ENCODE results near the gene NUTF2.
"Not testable (repeated sequence)": the region's sequence is repeated elsewhere in the genome, so short reads cannot be mapped to it uniquely, and the experiment has no call there.

The NUTF2 gene

DNA sequence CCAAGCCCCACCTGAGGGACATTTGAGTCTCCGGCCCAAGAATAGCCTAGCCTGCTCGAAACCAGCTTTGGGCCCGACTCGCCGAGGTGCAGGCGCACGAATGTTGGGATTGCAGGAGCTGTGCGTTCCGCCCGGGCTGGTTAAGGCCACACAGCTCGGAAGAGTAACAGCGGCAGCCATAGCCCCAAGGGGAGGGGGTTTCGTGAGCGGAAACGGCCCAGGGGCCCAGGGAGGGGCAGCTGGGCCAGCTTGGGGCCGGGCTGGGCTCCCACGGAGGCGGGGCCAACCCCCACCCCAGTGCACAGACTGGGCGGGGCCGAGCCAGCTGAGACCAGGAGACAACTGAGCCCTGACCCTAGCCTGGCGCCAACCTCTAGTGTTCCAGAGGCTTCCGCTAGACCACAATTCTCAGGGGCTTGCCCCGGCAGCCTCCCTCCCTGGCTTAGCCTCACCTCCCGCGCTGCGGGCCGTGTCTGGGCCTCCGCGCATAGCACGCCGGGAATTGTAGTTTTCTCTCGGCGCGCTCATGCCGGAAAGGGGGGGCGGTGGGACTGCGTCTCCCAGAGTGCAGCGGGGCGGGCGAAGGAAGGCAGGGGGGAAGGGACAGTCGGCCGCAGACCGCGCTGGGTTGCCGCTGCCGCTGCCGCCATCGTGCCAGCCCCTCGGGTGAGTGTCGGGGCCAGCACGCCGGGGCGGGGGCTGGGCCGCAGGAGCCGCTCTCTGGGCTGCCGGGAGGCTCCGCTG, at the start of gene NUTF2:
TSS of gene NUTF2 (plus strand) at position 614 of the 744 bp plus-strand sequence. CDS start 18,198 bp downstream, outside the sequence.
- peak; percentile 94 for DNase-seq (ENCODE audit: low read depth)

DNA sequence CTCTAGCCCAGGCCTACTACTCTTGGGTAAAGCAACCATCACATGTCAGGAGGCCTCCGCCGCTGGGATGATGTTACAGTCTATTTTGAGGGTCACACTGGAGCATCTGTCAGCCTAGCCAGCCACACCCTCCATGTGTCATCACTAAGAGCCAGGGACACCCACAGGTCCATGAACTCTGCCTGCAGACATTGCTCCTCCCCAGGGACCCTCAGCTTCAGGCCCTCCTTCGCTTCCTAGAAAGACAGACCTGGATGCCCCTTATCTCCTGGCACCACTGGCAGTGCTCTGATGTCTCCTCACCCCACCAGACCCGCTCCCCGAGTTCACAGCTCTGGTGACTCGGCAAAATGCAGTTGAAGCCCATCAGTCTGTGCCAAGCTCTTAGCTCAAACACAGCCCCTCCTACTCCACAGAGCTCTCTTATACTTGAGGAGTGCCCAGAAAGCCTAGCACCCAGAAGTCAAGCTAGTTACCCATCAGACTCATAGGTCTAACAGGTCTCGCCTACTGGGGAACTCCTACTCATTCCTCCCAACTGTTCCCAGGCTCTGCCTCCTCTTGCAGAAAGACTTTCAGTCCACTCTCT, 46.3 kb upstream of the NUTF2 start:
- no peak for DNase-seq (ENCODE audit: low read depth)

DNA sequence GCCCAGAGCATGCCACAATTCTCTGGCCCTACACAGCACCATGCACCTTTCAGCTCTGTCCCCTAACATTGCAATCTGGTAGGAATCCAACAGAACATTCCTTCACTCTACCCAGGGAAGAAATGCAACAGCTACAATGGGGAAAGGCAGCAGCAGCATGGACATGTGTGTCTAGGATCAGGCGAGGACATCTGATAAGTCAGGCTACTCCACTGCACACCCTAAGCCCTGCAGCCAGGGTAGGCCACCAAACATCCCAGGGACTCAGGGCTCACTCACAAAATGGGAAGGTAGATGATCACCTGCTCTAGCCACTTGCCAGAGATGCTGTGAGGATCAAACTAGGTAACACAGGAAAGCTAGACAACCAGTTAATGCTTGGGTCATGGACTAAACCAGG, 45.5 kb upstream of the NUTF2 start:
- no peak for DNase-seq (ENCODE audit: low read depth)

DNA sequence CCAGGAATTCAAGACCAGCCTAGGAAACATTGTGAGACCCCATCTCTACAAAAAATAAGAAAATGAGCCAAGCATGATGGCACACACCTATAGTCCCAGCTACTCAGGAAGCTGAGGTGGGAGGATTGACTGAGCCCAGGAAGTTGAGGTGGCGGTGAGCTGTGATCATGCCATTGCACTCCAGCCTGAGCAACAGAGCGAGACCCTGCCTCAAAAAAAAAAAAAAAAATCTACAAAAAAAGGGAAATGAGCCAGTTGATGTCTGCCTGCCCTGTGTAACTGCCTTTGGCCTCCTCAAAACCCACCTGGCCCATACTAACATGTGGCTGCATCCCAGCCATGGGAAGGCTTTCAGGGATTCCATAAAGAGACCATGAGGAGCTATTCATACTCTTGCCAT, 44.9 kb upstream of the NUTF2 start:
- no peak for DNase-seq (ENCODE audit: low read depth)

DNA sequence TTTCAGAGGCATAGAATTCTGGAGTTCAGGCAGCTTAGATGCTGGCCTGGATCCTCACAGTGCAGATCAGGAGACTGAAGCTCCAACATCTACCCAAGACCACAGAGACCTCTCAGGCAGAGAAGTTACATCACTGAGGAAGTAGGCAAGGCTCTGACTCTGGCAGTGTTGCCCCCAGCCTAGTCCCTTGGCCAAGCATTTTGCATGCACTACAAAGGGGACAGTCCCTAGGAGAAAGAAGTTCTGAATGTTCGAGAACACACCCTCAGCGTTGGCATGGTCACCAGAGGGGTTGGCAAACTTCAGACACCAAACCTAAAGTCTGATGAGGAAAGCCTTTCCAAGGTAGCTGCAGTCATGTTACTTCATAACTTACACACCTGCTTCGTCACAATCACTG, 42.8 kb upstream of the NUTF2 start:
- no peak for DNase-seq (ENCODE audit: low read depth)

DNA sequence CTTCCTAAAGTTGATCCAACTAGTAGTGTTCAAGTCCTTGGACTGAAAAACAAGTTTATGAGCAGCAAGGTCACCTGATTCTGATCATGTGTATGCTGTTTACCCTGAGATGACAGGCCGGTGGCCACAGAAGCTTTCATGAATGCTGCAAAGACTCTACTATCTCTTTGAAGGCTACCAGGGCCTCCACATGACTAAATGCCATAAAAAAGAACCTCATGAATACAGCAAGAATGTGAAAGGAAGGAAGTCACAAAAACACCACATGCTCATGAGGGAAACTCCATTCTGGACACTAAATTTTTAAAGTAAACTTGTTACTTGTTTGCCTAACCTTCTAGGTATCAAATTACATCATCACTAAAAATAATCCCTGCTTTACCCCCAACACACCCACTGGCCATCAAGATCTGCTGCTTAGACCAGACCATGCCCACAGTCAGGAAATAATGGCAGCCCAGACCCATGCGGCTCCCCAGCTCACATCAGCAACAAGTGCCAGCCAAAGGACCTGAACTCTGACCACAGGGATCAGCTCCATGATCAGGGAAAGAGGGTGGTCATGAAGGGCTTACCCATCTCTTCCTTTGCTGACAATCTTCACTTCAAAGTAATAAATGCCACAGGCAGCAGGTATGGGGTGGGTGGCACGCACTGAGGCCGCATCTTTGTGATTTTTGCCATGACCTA, 41.7 kb upstream of the NUTF2 start:
- no peak for DNase-seq (ENCODE audit: low read depth)

DNA sequence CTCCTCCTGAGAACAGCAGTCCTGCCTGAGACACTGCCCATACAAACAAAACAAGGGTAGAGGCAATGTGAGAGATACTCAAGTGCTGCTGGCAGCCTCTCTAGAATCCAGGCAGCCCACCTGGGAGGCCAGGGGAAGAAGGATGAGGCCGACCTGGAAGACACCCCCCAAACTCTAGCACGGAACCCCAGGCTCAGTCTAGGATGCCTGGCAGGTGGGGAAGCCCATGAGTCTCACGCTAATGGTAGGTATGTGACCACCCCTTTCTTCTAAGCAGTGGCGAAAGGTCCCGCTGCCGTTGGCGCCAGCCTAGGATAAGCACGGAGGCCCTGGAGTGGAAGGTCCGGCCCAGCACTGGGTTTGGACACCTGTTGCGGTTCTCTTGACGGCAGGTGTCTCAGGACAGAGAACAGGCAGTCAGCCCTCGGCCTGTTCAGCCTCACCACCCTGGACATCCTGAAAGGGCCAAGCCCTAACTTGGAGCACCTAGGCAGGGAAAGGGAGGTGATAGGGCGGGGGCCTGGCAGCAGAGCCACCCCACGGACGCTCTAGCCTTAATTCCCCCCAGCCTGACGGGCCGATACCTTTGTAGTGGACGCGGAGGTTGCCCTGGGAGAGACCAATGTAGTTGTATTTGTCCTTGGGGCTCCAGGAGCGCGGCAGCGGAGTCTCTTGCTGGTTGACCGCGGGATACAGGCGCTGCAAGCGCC, 40.9 kb upstream of the NUTF2 start:
- DNase-seq (ENCODE audit: low read depth), result no peak

DNA sequence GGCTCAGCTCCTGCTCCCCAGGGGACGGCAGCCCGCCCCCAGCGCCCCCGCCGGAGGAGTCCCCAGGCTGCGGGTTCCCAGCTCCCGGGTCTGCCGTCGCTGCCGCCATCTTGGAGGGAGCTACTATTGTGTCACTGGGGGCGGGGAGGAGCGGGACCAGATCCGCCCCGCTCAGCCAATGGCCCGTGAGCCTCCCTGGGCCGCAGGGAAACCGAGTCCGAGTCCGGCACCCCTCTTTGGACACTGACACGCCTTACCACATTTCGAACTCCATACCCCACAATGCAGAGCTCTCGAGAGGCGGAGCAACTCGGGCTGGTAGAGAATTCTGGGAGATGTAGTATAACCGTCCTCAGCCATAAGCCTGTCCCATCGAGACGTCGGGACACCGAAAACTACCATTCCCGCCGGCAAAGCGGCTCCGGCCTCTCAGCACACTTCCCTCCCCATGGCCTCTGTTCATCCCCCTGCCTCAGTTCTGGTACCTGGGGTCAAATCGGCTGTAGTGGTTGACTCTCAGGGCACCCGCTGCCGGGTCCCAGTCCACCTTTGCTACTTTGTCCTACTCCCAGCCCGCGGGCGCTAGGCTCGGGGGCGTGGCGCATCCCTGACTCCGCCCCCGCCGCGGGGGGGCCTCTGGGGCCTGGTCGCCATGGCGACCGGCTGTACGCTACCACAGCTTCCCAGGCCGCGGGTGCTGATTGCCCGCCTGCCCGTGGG, 40.1 kb upstream of the NUTF2 start, which contains the start of the genes RANBP10 and TSNAXIP1:
TSS of gene RANBP10 (minus strand) at position 133 of the 720 bp plus-strand sequence. CDS start at position 109, 24 bp downstream.
TSS of gene TSNAXIP1 (plus strand) at position 462 of the 720 bp plus-strand sequence. CDS start 261 bp downstream, outside the sequence.
- peak; percentile 96 for DNase-seq (ENCODE audit: low read depth)

DNA sequence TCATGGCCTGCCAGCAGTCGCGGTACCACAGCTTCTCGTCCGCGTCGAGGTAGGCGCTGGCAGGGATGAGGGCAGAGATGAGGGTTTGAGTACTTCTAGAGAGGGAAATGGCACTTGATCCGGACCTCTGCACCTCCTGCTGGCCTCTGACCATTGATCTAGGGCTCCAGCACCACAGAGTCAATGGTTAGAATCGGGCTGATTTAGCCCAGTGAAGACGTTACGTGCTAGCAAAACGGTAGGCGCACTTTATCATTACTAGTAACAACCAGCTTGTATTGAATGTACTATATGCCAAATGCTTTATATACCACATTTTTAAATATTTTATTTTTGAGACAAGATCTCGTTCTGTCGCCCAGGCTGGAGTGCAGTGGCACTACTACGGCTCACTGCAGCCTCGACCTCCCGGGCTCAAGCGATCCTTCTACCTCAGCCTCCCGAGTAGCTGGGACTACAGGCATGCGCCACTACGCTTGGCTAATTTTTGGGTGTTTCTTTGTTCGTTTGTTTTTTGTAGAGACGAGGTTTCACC, 39.5 kb upstream of the NUTF2 start:
- DNase-seq (ENCODE audit: low read depth), result no peak

DNA sequence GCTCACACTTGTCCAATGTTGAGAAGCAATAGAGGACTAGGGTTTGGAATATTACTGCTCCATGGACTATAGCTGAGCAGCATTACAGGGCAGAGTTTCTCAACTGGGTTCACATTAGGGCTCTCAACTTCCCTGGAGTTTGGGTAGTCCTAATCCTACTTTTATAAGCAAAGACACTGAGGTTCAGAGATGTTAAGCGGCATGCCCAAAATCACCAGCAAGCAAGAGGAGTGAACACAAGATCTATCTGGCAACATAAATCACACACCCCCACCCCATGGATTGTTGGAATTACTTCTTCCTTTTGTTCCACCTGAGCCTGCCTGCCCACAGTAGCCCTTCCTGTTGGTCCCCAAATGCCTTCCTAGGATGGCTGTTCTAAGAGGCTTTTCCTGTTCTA, 34.8 kb upstream of the NUTF2 start:
- DNase-seq (ENCODE audit: low read depth), result no peak

DNA sequence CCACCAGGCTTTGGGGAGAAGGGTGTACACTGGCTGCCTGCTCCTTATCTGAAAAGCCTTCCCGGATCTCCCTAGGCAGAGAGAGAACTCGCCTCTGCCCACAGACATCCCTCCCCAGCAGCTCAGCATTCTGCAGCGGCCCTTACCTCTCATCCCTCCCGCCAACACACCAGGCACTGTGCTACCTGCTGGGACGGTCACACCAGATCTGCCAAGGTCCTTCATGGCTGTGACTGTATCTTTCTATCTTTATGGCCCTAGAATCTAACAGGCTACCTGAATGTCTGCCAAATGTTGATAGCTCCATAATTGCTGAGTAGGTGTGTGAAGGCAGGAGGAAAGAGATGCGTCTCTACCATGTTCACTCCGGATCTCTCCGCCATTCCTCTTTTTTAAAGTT, 32.2 kb upstream of the NUTF2 start:
- DNase-seq (ENCODE audit: low read depth), result no peak

DNA sequence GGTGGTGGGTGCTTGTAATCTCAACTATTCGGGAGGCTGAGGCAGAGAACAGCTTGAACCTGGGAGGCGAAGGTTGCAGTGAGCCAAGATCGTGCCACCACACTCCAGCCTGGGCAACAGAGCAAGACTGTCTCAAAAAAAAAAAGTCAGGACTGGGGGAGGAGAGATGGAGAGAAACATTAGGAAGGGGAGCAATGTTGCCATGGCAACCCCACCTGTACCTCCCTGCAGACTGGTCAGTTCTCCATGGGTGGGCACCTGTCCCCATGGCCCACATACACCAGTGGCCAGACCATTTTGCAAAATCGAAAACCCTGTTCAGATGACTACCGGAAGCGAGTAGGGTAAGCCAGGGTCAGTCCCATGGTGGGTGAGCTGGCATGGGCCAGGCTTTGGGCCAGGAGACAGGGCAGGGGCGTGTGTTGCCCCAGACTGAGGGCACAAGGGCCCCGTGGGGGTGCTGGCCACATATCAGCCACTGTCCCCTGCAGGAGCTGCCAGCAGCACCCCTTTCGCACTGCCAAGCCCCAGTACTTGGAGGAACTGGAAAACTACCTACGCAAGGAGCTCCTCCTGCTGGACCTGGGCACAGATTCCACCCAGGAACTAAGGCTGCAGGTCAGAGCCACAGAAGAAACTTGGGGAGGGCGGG, 26.0 kb upstream of the NUTF2 start:
- DNase-seq (ENCODE audit: low read depth), result no peak

DNA sequence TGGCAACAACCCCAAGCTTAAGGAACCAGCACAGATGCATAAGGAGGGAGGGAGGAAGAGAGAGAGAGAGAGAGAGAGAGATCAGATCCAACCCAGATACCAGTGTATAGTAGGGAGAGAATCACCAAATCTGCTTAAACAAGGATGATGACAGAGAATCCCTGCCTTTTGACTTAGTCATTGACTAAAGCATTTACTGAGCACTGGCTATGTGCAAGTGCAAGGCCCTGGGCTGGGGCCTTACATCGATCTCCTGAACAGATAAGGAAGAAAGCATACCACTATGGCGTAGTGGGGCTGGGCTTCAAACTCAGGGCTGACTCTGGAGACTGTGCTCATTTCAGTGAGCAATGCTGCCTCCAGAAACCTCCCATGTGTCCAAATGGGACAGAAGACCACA, 24.2 kb upstream of the NUTF2 start:
- DNase-seq (ENCODE audit: low read depth), result no peak

DNA sequence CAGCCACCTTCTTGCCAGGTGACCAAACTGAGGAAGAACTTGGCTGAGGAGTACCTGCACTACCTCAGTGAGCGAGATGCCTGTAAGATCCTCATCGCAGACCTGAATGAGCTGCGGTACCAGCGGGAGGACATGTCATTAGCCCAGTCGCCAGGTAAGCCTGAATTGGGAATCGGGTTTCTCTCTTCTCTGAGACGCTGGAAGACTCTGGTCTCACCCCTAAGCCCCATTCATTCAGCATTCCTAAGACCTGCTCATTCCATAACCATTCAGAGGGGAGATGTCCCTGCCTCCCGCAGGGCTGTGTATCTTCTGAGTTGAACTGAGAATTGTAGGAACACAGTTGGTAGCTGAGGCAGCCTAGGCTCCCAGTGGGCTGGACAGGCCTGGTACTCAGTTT, 21.6 kb upstream of the NUTF2 start:
- no peak for DNase-seq (ENCODE audit: low read depth)

DNA sequence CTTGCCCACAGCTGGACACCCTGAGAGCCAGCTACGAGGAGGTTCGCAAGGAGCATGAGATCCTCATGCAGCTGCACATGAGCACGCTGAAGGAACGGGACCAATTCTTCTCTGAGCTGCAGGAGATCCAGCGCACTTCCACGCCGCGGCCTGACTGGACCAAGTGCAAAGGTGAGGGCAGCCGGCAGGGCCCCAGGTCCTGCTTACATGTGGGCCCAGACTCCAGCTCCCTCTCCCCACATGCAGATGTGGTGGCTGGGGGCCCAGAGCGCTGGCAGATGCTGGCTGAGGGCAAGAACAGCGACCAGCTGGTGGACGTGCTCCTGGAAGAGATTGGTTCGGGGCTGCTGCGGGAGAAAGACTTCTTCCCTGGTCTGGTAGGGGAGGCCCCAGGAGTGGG, 20.8 kb upstream of the NUTF2 start:
- no peak for DNase-seq (ENCODE audit: low read depth)

DNA sequence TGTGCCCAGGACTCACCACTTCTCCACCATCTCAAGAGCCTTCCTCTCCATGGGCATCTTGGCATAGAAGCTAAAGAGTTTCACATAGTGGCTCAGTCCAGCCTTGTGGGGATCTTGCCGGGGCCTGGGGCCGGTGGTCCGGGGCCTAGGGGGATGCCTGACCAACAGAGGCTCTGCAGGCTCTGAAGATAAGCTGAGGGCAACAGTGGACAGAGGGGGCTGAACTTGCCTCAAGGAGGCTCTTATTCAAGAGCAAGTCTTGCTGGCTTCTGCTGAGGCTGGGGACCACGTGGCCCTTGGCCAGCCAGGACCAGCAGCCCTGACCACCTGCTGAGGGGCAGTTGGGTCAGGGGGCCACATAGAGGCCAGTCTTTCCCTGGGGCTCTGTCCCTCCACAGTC, 18.1 kb upstream of the NUTF2 start:
- no peak for DNase-seq (ENCODE audit: low read depth)

DNA sequence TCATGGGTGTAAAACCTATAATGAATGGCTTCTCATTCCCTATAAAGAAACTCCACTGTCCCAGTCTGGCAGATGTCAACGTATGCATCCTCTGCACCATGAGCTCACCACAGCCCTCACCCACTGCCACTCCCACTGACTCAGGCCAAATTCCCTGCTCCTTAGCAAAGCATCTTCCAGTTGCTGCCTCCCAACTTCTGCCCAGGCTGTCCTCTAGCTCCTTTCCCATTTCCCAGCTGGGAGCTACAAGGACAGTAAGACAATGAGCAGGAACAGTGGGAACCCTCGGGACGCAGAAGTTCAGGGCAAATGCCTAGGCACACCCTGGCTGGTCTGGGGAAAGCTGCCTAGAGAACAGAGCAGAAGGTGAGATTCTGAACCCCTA, 13.7 kb upstream of the NUTF2 start:
- no peak for DNase-seq (ENCODE audit: low read depth)

DNA sequence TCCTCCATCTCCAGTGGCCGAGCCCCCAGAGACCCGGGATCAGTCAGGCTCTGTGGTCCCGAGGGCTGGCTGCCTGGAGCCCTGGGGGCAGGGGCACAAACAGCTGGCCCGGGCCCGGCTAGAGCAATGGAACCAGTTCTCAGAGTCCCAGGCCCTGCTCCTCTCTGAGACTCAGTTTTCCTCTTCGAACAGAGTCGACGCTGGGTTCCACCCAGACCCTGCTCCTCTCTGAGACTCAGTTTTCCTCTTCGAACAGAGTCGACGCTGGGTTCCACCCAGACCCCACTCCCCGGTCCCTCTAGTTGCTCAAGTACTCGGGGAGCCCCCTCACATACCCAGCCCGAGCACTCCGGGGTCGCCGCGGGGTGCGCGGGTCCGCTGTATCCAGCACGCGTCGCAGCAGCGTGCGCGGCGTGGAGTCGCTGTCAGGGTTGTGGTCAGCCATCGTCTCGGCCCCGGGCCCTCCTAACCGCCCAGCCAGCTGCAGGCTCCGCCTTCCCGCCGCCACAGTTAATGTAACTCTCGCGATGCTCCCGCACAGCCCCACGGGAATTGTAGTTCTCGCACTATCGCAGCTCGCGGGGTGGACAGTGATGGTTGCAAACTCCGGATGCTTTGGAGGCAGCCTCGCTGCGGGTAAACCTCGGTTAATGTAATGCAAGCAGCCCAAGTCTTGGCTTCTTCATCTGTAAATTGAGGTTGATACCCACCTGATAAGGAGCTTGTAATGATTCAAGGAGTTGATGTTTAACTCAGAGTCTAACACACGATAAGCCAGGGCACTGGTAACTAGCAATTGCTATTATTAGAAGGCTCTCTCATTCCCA, 13.1 kb upstream of the NUTF2 start:
- DNase-seq (ENCODE audit: low read depth), result peak; percentile 89

DNA sequence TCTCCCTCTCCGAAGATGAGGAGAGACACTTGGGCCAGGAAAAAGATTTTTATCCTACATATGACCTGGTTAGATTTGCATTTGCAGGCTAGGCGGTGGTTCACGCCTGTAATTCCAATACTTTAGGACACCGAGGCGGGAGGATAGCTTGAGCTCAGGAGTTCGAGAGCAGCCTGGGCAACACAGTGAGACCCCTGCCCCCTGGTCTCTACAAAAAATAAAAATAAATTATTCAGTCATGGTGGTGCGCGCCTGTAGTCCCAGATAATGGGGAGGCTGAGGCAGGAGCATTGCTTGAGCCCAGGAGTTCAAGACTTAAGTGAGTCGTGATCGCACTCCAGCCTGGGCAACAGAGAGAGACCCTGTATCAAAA, 12.5 kb upstream of the NUTF2 start:
- no peak for DNase-seq (ENCODE audit: low read depth)

DNA sequence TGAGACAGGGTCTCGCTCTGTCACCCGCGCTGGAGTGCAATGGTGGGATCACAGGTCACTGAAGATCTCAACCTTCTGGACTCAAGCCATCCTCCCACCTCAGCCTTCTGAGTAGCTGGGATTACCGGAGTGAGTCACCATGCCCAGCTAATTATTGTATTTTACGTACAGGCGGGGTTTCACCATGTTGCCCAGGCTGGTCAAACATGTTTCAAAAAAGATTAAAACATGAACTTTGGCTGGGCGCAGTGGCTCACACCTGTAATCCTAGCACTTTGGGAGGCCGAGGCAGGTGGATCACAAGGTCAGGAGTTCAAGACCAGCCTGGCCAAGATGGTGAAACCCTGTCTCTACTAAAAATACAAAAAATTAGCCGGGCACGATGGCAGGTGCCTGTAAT, 9.5 kb upstream of the NUTF2 start:
- DNase-seq (ENCODE audit: low read depth), result not testable (repeated sequence)

All from activated T-cell treated with anti-CD3 and anti-CD28 coated beads for 24 hours (primary cell).